ENCODE data around the gene NACC1.

Gene NACC1

DNA sequence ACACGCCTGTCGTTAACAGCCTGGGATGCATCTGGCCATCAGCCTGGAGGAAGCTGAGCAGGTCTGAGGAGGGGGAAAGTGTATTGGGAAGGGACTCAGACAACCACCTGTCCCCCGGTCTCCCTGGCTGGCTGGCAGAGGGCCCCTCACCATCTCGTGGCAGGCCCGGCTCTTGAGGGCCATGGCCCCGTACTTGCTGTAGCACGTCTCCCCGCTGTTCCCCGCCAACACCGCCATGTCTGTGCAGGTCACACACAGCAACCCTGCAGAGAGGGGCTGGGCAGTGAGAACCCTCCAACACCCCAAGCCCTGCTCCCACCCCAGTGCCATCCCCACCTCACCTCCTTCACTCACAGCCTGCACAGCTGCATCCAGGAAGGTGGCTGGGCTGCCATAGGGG is 5.5 kb upstream of the NACC1 start:
- no peak for DNase-seq (ENCODE audit: low read depth)
- no peak overlapping the region for H3K4me3 ChIP-seq (ENCODE audit: low read depth, low read length)
- TF ChIP-seq CTCF (IDR thresholded peaks at IDR 0.05; ENCODE audit: low read depth, low read length) (no peak), MAX (IDR thresholded peaks at IDR 0.05; ENCODE audit: low read depth, low read length) (no peak), MYC (IDR thresholded peaks at IDR 0.05; ENCODE audit: low read depth, low read length) (no peak), POLR2A (IDR thresholded peaks at IDR 0.05; ENCODE audit: extremely low read depth, insufficient read length) (no peak)

- no peak for TF ChIP-seq MYC (IDR thresholded peaks at IDR 0.05; ENCODE audit: low read depth, low read length)
- no peak for TF ChIP-seq CTCF (IDR thresholded peaks at IDR 0.05; ENCODE audit: low read depth, low read length)
- no peak for TF ChIP-seq POLR2A (IDR thresholded peaks at IDR 0.05; ENCODE audit: extremely low read depth, insufficient read length)
- TF ChIP-seq MAX (IDR thresholded peaks at IDR 0.05; ENCODE audit: low read depth, low read length), result no peak
- no peak for DNase-seq (ENCODE audit: low read depth)
- H3K4me3 ChIP-seq (ENCODE audit: low read depth, low read length), result peak overlapping the region; percentile 96
These were observed 2.2 kb upstream of the NACC1 start for GRCh38 chr19:13115936-13116281.

DNA sequence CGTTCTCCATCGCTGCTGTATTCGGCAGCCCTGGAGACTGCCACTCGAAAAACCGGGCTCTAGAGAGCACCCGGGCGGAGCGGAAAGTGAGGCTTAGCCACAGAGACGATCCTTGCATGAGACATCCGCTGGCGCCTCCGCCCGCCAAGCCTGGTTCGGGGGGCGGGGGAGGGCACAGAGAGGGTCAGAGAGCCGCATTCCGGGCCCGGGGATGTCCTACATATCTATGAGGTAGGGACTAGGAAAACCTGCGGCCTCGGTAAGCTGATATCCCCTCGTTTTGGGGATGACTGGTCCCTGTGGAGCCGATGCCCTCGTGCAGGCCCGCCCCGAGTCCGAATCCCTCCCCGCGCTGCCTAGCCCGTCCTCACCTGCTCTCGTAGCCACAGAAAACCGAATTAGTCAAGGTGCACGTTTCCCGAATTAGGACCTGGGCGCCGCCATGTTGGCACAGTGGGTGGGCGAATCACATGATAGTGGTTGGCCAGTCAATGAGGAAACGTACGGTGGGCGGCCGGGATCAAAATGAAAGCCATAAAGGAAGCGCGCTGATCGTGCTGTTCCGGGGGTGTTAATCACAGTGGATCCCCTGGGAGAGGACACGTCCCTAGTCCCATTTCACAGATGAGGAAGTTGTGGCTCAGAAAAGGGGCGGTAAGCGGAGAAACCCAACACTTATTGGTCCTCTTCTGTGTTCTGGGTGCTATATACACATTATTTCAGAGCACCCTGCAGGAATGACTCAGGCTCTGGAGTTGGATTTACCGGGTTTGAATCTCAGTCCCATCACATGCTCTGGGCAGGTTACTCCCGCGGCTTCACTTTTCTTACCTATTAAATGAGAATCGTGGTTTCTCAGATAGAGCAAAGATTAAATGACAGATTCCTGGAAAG is 1.5 kb upstream of the NACC1 start, which contains the start of gene TRMT1:
Gene TRMT1, minus strand, starts transcription at position 459 of the 894 bp plus-strand sequence. Its CDS starts 341 bp downstream, at position 118.
- peak; percentile 97 for DNase-seq (ENCODE audit: low read depth)
- TF ChIP-seq MYC (IDR thresholded peaks at IDR 0.05; ENCODE audit: low read depth, low read length) (peak; percentile 94), POLR2A (IDR thresholded peaks at IDR 0.05; ENCODE audit: extremely low read depth, insufficient read length) (peak; percentile 33), CTCF (IDR thresholded peaks at IDR 0.05; ENCODE audit: low read depth, low read length) (no peak), MAX (IDR thresholded peaks at IDR 0.05; ENCODE audit: low read depth, low read length) (peak; percentile 98)
- H3K4me3 ChIP-seq (ENCODE audit: low read depth, low read length), result peak within 1 kb of the TSS; percentile 96

GRCh38 chr19:13117176-13117771 is 790 bp upstream of the NACC1 start:
- no peak for TF ChIP-seq MAX (IDR thresholded peaks at IDR 0.05; ENCODE audit: low read depth, low read length)
- no peak for TF ChIP-seq MYC (IDR thresholded peaks at IDR 0.05; ENCODE audit: low read depth, low read length)
- no peak for TF ChIP-seq CTCF (IDR thresholded peaks at IDR 0.05; ENCODE audit: low read depth, low read length)
- TF ChIP-seq POLR2A (IDR thresholded peaks at IDR 0.05; ENCODE audit: extremely low read depth, insufficient read length), result no peak
- DNase-seq (ENCODE audit: low read depth), result no peak
- H3K4me3 ChIP-seq (ENCODE audit: low read depth, low read length), result peak overlapping the region; percentile 96

DNA sequence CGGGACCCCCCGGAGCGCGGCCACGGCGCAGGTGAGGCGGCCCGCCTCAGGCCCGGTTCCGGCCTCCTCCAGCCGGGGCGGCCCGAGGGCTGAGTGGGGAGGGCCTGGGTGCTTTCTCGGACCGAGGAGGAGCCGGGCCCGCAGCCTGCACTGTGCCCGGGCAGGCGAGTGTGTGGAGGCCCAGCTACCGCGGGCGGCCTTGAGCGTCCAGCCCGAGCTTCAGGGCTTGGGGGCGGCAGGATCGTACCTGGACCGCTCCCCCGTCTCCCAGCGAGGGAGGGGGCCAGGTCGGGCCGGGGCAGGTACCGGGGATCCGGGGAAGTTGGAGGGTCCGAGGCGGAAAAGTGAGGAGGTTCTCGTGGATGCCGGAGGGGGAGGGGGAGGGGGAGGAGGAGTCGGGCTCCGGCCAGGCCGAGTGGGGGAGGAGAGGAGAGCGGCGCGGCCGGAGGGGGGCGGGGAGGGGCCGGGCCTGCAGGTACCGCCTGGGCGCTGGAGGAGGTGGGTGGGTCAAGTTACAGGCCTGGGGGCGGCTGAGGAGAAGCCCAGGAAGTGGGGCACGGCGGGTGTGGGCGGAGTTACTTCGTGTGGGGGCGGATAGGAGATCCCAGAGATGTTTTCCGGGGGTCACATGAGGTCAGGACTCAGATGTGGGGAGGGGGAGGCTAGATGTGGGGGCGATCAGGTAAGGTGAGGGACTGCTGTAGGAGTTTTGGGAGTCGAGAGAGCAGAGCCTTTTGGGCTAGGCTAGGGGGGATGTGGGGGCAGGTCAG is 545 bp downstream of the NACC1 start:
- DNase-seq (ENCODE audit: low read depth), result peak; percentile 80
- peak overlapping the region; percentile 65 for H3K4me3 ChIP-seq (ENCODE audit: low read depth, low read length)
- TF ChIP-seq MYC (IDR thresholded peaks at IDR 0.05; ENCODE audit: low read depth, low read length), result no peak
- TF ChIP-seq MAX (IDR thresholded peaks at IDR 0.05; ENCODE audit: low read depth, low read length), result peak; percentile 47; the same call in 1 of the 2 replicates
- TF ChIP-seq CTCF (IDR thresholded peaks at IDR 0.05; ENCODE audit: low read depth, low read length), result no peak
- TF ChIP-seq POLR2A (IDR thresholded peaks at IDR 0.05; ENCODE audit: extremely low read depth, insufficient read length), result no peak

Data from NB4 (cell line).